Muscle of back (tissue), 11 donors: ENCODE measurements around the gene POU2F3. TPM values are rescaled to one million over a fixed set of nuclear protein-coding genes. Genes with fewer than 3 reads are reported as not detected.

Experiments
- DNase-seq, 3 donors: peaks; one replicate each; pipeline versions ENCODE4 v3.0.0 to v3.0.0-alpha.2; 2013
- polyA plus RNA-seq, 10 donors: library from polyadenylated mRNA; unstranded; fragments of 120-200 nt; gene quantifications; one replicate each; pipeline ENCODE4 v1.2.1, GENCODE V29; 2013; ENCODE audit not compliant: insufficient read length in 10 of 10

POU2F3 gene
- polyA plus RNA-seq, 10 donors, result 0.09 to 10.8 (median 0.38) TPM

DNA sequence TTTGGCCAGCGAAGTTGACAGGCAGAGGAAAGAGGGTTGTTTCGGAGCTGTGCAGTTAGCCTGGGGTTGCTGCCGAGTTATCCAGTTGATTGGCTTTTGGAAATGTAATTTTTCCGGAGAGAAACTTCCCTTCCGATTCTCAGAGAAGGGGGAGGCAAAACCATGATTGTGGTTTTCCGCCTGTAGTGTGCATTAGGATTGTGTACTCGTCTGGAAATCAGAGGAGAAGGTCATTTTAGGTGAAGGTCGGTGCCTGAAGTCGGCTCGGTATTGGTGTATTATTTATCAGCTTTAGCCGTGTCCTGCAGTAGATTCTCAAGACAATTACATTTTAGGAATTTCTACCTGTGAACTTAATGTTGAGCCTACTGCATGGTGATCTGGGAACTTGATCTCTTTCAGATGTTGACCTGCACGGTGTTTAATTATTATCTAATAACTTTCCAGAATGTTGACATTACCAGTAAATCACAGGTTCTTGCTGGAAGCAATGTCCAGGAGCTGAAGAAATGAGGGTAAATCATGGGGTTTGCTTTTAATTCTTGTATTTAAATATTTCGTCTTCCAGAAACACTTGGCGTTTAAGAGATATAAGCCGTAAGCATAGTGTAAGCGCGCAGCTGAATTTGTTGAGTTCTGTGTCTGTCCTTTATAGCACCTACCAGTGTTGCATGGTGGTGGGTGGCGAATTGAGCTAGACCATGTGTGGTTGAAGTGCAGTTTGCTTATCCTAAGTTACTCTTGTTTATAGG is 97.6 kb downstream of the POU2F3 start:
- DNase-seq, result peak in 2 of 3 donors; percentile 32 to 49

DNA sequence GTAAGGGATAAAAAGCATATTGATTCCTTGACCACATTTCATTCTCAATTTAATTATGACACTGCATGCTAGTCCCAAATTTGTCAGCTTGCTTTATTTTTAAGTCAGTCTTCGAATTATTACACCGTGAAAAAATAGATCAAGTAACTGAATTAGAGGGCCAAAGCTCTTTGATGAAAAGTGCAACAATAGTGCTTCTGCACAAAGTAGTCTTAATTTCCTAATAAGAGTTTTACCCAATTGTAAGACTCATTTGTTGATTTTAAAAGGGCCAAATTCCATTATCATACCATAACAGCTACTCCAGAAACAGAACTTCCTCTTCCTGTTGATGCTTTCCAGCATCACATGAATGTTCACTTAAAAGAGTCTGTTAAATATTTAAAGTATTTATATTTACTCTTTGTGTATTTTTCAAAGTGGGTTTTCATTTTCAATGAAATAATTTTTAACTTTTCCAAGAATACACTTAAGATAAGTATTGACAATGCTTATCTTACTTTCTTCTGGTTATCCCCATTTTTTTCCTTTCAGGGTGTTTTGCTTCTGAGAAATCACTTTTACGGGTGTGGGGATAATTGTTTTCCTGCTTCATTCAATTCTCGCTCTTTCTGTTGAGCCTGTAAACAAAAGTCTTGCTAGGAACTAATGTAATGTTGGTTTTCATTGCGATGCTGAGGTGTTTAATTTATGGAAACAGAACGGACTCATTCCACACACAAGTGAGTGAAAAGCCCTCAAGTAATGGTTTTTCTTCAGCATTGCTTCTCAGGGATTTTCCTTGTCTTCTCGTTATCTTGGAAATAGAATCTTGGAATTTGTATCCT is 98.4 kb downstream of the POU2F3 start:
- peak in 1 of 3 donors; percentile 29 for DNase-seq

DNA sequence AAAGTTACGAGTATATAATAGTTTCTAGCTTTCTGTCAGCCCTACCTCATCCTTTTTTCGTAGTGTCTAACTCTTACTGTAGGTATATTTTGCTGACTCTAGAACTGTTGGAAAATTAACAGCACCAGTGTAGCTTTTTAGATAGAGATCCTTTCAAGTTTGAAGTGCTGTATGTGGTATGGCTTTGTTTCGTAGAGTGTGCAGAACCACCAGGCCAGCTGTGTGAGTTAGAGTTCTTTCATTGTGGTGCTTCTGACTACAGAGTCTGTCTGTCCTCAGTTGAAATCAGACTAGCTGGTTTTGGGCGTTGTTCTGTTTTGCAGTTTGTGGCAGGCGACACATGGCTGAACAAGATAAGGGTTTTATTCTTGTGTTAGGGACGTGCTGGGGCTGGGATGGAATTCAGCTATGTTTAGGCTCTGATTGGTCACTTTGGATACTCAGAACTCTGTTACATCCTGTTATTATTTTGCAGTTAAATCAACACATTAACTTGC is 99.5 kb downstream of the POU2F3 start:
- peak in 1 of 3 donors; percentile 50 for DNase-seq

DNA sequence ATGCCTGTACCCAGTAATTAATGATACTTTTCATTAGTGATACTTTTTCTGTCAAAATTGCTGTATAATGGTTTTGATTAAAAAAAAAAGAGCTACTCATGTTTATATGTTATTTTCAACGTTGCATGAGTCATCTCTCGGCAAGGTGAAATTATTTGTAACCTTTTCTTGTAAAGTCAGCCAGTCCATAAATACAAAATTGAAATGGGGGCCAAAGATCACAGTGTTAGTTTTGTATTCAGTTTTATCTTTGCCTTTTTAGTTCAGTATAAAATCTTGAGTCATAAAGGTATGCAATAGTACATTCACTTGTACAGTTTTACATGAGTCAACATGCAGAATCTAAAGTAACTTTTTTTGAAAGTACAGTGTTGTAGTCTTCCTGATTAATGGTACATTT is 100.6 kb downstream of the POU2F3 start:
- DNase-seq, result no peak

DNA sequence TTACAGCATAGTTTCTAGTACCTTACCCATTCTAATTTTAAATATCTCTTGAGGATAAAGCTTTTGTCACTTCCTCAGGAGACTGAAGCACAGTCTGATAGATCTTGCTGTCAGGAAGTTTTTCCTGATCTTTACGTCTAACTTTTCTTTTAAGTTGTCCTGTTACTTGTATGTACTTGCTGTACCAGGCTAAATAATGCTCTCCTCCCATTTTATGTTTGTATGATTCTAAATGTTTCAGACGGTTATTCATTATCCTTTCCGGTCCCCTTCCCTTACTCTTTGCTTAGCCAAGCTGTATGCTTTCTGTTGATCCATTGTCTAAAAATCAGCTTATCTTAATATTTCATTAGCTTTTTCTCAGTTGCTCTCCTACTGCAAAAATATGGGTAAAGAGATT is 102.3 kb downstream of the POU2F3 start:
- DNase-seq, result no peak

DNA sequence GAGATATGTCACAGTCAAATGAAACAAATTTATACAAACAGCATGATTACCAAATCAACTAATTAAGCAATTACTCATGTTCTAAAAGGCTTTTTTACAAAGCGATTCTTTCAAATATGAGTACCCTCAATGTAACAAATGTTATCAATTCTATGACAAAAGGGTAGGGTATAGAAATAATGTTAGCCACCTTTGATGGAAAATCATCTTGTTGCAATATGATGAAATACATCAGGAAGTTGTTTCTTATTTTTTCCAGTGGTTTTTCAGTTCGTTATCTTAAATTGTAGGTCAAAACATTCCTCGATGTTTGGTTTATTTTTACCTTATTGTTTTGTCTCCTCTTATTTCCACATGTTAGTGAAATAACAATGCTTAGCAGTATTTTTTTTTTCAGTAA is 102.7 kb downstream of the POU2F3 start:
- no peak for DNase-seq

DNA sequence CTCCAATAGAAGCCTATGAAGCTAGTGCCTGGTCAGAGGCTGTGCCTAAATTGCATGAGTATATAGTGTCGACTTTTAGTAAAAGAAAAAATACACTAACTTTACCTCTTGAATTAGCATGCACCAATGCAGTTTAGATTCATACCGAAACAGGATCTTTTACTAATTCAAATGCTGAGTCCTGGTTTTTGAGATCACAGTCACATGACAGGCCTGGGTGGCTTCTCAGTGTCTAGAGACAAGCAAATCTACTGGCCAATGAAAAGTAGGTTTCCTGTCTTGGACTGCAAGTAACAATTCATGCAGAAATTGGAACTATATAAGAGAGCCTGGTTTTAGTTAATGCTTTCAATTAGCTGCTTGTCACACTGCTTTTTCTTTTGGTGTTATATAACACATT is 103.5 kb downstream of the POU2F3 start:
- DNase-seq, result no peak

DNA sequence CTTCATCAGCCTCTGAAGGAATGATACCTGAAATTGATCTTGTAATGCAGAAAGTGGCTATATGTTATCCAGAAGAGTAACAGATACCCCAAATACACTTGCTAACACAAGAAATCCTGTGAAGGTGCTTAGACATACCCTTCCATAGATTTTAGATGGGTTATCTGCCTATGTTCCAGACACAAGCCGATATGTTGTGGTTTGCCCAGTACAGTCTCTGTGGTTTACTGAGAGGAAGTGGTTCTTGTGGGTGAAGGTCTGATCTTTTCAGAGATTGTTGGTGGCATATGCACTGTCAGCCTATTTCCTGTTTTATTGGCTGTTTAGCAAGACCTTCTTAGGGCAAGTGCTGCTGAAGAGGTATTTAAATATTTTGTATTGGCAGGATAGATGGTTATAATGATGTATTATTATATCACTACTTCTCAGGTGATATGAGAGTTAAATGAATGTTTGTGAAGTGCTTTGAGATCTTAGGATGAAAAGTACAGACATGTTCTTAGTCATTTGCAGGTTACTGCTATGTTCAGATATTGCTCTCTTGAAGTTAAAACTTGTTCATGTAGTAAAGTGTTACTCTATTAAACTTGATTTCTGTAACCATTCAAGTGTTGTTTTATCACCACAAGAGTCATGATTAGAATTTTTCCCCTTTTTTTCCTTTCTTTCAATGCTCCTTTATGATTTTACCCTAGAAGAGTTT is 104.5 kb downstream of the POU2F3 start:
- no peak for DNase-seq

DNA sequence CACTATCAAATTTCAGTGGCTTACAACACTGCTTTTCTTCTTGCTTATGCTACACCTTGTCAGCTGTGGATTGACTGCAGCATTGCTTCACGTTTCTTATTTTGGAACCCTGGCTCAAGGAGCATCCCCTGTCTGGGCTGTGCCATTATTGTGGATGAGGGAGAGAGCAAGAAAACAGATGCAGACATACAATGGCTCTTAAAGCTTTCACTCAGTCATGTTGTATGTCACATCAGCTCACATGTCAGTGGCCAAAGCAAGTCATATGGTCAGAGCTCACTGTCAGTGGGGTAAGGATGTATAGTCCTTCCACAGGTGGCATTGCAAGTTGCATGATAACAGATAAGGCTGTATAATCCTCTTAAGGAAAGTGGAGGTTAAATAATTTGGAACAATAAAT is 106.3 kb downstream of the POU2F3 start:
- DNase-seq, result no peak

DNA sequence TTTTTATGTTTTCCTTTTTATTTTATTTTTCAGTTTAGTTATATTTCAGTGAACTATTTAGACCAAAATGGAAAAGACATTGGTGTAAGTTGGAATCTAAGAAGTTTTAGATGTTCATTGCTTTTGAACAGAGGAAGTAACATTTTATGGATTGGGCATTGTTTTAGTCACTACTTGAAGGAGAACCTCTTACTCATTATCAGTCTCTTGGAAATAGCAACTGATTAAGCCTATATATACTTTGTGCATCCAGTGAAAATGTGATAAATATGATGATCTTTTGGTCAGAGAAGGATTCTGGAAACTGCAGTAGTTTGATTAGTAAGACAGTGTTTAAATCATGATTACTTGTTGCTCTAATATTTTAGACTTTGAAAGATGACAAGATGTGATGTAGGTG is 110.7 kb downstream of the POU2F3 start:
- no peak for DNase-seq

DNA sequence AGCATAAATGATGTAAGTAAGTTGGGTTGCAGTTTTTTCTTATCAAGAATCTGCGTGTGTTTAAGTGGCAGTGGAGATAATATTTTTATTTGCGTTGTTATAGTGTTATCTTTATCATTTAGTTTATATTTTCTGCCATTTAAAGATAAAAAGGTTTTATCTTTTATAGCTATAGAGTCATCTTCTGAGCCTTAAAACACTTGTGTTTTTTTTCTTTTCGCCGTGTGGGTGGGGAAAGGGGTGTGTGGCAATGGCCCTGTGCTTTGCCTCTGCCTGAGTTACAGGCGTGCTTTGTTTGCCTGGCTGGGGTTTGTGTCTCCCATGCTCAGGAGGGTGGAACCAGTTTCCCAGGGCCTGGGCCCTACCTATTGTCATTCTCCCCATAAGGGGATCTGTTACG is 112.5 kb downstream of the POU2F3 start:
- DNase-seq, result no peak

DNA sequence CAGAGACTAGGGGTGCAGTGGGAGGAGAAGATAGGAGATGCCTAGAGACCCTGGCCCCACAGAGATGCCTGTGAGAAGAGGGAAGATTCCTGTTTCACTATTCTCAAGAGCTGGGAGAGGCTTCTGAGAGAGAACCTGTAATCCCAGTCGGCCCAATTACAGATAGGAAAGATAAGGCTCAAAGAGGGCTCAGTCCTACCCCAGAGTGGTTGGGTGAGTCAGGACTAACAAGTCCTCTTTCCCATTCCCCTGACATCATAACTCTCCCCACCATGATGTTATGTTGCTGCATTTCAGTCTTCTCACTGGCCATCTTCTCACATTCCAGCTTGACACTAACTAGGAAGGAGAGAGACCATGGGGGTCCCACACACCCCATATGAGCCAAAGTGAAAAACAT is 114.1 kb downstream of the POU2F3 start:
- DNase-seq, result no peak

DNA sequence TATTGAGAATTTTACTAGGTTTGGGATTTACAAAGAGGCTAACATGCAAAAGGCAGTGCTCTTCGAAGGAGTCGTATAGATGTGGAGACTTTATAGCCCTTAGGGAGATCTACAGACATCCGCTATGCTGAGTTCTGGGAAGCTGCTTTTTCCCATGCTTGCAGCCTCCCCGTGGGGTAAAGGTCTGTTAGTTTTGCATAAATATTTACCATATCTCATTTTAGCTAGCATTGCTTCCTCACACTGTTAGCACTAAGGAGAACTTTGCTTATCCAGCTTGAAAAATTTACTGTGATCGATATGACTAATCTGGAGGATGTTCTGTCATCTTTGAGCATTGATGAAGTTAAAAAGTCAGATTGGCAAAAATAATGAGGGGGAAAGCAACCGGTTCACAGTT is 114.8 kb downstream of the POU2F3 start:
- DNase-seq, result peak in 1 of 3 donors; percentile 45

DNA sequence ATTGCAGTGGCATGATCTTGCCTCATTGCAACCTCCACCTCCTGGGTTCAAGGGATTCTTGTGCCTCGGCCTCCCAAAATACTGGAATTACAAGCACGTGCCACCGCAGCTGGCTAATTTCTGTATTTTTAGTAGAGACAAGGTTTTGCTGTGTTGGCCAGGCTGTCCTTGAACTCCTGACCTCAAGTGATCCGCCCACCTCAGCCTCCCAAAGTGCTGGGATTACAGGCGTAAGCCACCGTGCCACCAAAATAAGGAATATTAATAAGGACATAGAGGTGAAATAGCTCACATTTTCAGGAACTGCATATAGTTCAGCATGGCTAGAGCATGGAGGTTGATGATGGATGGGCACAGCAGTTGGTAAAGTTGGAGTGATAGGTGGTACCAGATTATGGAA is 117.7 kb downstream of the POU2F3 start:
- DNase-seq, result no peak

DNA sequence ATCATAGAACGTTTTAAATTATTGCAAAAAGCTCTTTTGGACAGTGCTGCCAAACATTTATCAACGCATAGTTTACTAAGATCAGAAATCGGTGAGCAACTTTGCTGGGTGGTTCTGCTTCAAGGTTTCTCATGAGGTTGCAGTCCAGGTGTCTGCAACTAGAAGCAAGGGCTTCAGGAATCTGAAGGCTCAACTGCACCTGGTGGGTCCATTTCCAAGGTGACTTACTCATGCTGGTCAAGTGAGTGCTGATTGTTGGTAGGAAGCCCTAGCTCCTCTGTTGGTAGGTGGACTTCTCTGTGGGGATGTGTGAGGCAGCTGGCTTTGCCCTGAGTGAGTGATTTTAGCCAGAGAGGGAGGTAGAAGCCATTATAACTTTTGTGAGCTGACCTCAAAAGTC is 118.8 kb downstream of the POU2F3 start:
- DNase-seq, result no peak

DNA sequence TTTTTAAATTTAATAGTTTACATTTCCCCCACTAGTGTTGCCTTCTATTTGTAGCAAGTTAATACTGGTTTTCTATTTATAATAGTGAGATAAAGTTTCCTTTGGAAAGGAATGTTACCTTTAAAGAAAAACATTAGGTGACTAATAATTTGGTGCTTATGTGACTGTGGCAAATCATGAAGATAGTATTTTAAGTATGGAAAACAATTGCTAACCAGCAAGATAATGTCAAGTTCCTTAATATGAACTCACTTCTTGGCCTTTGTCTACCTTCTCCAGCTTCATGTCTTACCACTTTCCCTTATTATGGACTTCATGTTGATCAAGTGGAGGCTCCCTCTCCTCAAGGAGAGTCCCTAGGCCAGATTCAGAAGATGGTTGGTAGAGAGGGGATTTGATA is 123.5 kb downstream of the POU2F3 start:
- no peak for DNase-seq

DNA sequence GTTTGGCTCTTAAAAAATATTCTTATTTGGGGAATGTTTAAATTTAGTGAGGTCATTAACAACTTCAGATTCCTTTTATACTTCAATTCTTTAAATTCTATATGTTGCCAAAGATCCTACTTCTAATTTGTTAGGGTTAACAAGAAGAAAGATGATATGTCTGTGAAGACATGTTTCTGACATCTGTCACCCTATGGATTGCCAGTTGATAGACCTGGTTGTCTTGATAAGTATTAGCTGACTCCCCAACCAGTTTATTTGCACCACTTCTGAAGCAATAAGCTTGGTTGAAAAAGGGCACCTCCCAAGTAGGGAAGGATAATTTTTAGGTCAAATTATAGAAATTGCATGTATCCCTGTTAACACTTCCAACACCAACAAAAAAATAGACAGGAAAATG is 125.6 kb downstream of the POU2F3 start:
- no peak for DNase-seq

Other genes starting within 250 kb of the POU2F3 start
- 10 to 100 TPM in 2 of 10 donors, under 1 TPM in 7, not detected in 1; 0.19 to 62.3 (median 0.67) TPM for gene TRIM29, start 102.0 kb upstream of the POU2F3 start, polyA plus RNA-seq
- 10 to 100 TPM; 25.7 to 72.2 (median 52.6) TPM for gene OAF, start 29.1 kb upstream of the POU2F3 start, polyA plus RNA-seq
- 10 to 100 TPM in 2 of 10 donors, 1 to 10 TPM in 8; 6.1 to 12.5 (median 7.8) TPM for gene TLCD5, start 85.2 kb downstream of the POU2F3 start, polyA plus RNA-seq
- 10 to 100 TPM; 31.6 to 49.5 (median 41.5) TPM for gene ARHGEF12, start 96.3 kb downstream of the POU2F3 start, polyA plus RNA-seq